Motor neuron (in vitro differentiated cells): Measurements from ENCODE around the gene GRID1. TPM values are rescaled to one million over a fixed set of nuclear protein-coding genes. Genes with fewer than 3 reads are reported as not detected.

Experiments used
- ATAC-seq, 8 experiments: fragments of 200-7000 bp; cut with Tn5 transposase; replicated peaks in 6 of 8; 2 replicates each; pipeline ENCODE4 v1.8.0; 2021; ENCODE audit warnings: mild to moderate bottlenecking in 8 of 8, moderate library complexity in 8 of 8
- H3K27ac ChIP-seq, 2 donors: fragments of 250-450 bp; sonication (Bioruptor Pico); 2 replicates each; pipeline ENCODE4 v1.9.0; 2021; ENCODE audit warnings: antibody characterized with exemption in 2 of 2, mild to moderate bottlenecking in 2 of 2, moderate library complexity in 1 of 2
- H3K4me1 ChIP-seq, 2 donors: fragments of 250-450 bp; sonication (Bioruptor Pico); replicated peaks in 1 of 2; 2 replicates each; pipeline ENCODE4 v1.6.1; 2021; ENCODE audit warnings: antibody characterized with exemption in 2 of 2, mild to moderate bottlenecking in 2 of 2, moderate library complexity in 1 of 2
- H3K4me3 ChIP-seq, 5 donors: fragments of 250-450 bp; sonication (Bioruptor Pico); 2 replicates each; pipeline ENCODE4 v1.9.0; 2021; ENCODE audit warnings: antibody characterized with exemption in 5 of 5, mild to moderate bottlenecking in 5 of 5, moderate library complexity in 4 of 5
- WGBS, 10 experiments: fragments of 450-650 bp; shearing (Covaris generic); methylation state at CpG; one replicate each; pipeline ENCODE4 v1.0.0; 2022; 5-methylcytosine and 5-hydroxymethylcytosine counted together
- in situ Hi-C, 9 experiments: fragments of 400-800 bp; cut with MboI; loops; one replicate each; pipeline ENCODE4 v1.15.0; 2021; ENCODE audit warnings: low sequenced_read_pairs in 9 of 9, low pct_unique_long_range_greater_than_20kb in 2 of 9; ENCODE audit not compliant: unreplicated experiment in 9 of 9
- total RNA-seq, 8 experiments: library from RNA; unstranded; fragments of 300-600 nt; gene quantifications; 2 replicates each; pipeline versions ENCODE4 v1.2.3 to v1.2.4, GENCODE V29; 2022

Gene GRID1
- total RNA-seq, 8 experiments from 2014 or later: 0.15 to 10.0 (median 6.0) TPM

DNA sequence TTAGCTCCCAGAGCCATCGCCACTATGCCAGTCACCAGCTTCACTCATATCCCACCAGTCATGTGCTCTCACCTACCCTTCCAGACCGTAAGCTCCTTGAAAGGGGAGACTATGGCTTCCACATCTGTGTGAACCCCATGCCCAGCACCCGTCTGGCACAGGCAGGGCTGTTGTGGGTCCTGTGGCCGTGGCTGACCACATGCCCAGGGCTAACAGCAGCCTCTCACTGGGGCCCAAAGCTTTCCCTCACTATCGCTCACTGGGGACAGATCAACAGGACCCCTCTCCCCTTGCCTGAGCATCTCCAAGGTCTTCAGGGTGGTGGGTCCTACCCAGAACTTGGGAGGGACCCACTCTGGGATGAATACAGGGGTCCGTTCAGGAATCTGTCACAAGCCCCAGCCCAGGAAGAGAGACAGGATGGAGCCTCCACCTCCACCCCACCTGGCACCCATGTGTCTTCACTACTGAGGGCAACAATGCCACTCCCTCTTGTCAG lies 303.9 kb downstream of the GRID1 start:
- 33 to 100% (median 96%) methylated on average over 1 to 2 of the region's 6 CpGs; no CpG with 5 or more reads in 6 of the 10 experiments for WGBS, 10 experiments

DNA sequence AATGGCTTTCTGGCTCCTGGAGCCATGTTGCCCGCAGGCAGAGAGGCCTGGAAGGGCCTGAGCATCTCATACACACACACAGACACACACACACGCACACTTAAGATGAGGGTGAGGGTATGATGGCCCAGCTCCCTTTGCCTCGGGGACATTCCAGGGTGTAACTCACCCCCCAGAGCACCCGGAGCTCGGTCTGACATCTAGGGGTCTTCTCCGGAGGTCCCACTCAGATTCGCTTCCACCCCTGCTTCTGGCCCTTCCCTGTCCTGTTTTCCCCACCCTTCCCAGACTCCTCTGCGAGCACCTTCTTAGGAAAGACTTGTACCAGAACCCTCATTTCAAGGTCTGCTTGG lies 304.4 kb downstream of the GRID1 start:
- Histone ChIP-seq H3K4me1 (no peaks in the 10 kb centered on the region), H3K27ac (no peak overlapping the region), H3K4me3 (no peak overlapping the region)
- 38 to 76% methylated on average over 4 to 6 of the region's 8 CpGs; no CpG with 5 or more reads in 8 of the 10 experiments for WGBS, 10 experiments
- in situ Hi-C loops: no loop called here
- ATAC-seq: no peak

More for the DNA sequence above, 303.9 kb downstream of the GRID1 start:
- H3K4me1 ChIP-seq: no peaks in the 10 kb centered on the region
- in situ Hi-C loops: no loop called here
- H3K27ac ChIP-seq: no peak overlapping the region
- no peak overlapping the region for H3K4me3 ChIP-seq
- ATAC-seq: no peak

DNA sequence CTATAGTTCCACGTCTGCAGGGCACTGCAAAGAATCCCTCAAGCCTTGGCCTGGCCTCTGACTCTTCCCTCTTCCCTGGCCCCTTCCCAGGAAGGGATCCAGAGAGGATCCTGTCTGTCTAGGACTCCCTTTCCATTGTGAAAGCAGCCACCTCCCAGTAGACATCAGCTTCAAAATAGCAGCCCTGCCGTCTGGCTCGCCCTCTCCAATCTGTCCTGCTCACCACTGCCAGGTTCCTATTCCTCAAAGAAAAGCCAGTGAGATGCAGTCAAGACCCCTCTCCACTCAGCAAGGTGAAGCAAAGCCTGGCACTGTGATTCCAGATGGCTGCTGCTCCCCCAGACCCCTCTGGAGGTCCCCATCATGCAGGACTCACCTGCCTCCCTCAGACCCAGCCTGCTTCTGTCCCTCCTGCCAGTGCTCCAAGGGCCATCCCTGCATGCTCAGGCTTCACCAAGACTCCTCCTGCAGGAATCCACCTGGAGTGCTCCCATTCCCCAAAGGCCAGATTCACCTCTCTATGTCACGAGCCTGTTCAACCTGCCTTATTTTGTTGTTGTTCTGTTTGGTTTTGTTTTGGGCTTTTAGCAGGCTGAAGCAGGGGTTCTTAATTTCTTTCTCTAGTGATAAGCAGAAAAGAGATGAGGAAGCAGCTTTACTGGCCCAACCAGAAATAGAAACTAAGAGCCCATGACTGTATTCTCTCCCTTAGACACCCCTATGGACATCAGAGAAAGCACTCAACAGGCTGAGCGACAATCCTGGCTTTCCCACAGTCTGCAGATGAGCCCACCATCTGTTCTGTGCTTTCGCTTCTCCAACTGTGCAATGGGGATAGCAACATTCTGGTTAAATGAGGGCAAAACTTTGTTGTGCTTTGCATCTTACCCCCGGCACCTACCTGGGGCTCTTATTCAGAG lies 305.1 kb downstream of the GRID1 start:
- no peak overlapping the region for H3K27ac ChIP-seq

DNA sequence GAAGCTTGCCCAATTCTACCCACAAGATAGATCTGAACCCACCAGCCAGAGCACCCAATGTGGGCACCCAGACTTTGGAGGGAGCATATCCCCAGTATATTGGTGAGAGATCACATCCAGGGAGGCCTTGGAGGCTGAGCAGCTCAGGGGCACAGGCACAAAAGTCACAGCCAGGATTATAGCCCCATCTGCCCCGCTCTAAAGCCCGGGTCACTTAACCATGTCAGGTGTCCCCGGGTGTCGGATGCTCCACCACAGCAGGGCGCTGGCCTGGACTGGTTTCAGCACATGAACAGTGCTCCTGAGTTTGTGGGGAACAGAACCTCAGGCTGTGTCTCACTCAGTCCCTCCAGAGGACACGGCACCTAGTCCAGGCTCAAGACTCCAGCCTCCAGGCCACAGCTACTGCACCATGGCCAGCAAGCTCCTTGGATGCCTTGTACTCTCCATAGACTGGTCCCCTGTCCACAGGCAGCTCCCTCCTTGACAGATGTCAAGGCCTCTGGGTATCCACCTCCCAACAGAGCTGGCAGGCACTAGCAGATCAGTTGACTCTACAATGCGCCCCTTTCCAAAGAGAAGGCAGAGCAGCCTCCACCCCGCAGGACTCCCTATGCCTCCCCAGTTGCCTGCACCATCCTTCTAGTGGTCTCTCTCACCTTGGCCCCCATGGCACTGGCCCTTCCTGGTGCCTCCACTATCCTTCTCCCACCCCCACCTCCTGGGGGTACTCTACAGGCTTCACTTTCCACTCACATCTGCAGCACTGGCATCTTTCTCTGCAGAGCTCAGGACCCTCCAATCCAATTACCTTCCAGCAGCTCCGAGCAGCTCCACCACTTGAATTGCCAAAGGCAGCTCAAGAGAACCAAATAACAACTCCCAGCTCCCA lies 306.0 kb downstream of the GRID1 start:
- 25 to 100% (median 86%) methylated on average over 1 to 6 of the region's 9 CpGs; no CpG with 5 or more reads in 4 of the 10 experiments for WGBS, 10 experiments
- Histone ChIP-seq H3K4me3 (no peak overlapping the region), H3K4me1 (no peaks in the 10 kb centered on the region), H3K27ac (no peak overlapping the region)
- in situ Hi-C loops: no loop called here
- peak in 1 of 8 experiments; percentile 24 for ATAC-seq

More for the DNA sequence above, 305.1 kb downstream of the GRID1 start:
- in situ Hi-C loops: no loop called here
- 79 to 100% (median 90%) methylated on average over 1 to 6 of the region's 7 CpGs; no CpG with 5 or more reads in 4 of the 10 experiments for WGBS, 10 experiments
- Histone ChIP-seq H3K4me3 (no peak overlapping the region), H3K4me1 (no peaks in the 10 kb centered on the region)
- ATAC-seq: no peak

DNA sequence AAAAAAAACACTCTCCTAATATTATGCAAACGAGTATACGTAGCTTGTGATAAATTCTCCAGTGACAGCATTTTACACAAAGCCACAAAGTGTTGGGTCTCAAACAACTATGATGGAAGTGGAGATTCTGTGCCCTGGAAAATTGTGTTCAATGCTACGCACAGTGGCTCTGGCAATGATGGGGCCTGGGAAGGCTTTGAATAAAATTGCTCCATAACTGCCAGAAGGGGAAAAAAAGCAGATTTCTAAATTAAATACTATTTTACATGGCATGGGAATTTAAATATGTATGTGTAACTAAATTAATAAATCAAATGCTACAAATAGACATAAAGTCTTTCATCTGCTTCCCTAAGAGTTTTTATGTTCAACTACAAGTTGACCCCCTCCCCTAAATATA lies 306.7 kb downstream of the GRID1 start:
- Histone ChIP-seq H3K4me3 (no peak overlapping the region), H3K27ac (no peak overlapping the region), H3K4me1 (no peaks in the 10 kb centered on the region)
- 36 to 97% (median 80%) methylated on average over 2 to 3 of the region's 3 CpGs; no CpG with 5 or more reads in 1 of the 10 experiments for WGBS, 10 experiments
- peak in 1 of 8 experiments; percentile 71 for ATAC-seq
- in situ Hi-C loops: no loop called here

DNA sequence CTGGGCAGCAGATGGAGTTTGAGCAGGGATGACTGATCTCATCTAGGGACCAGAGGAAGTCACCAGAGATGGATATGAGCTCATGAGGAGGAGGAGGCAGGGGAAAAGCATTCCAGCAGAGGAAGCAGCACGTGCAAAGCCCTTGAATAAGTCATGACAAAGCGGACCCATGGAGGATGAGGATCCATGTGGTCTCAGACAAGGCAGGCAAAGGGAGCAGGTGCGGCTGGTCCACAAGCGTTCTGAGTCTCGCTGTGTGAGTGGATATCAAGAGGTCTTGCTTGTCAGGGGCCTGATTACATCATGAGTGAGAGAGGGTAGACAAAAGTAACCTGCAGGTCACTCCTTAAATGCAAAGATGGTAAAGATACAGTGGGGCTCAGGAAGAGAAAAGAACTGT lies 307.6 kb downstream of the GRID1 start:
- in situ Hi-C loops: no loop called here
- 60 to 100% (median 80%) methylated on average over 1 to 5 of the region's 5 CpGs; no CpG with 5 or more reads in 3 of the 10 experiments for WGBS, 10 experiments
- Histone ChIP-seq H3K4me3 (no peak overlapping the region), H3K27ac (no peak overlapping the region), H3K4me1 (no peaks in the 10 kb centered on the region)
- ATAC-seq: no peak

DNA sequence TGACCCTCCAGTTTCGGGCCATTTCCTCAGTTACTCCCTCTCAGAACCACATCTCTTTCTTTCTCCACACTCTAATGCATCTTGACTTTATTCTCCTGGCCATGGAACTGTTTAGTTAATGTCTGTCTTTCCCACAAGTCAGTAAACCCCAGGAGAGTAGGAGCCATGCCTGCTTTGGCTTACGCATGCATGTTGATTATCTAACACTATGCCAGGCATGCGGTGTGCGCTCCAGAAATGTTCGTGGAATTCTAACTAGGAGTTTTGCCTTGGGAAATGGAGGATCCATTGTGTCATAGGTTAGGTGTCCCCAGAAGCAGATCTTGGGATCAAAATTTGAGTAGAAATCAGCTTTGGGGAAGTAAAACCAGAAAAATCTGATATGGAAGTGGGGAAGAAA lies 308.9 kb downstream of the GRID1 start:
- in situ Hi-C loops: no loop called here
- H3K4me1 ChIP-seq: no peaks in the 10 kb centered on the region
- no peak overlapping the region for H3K27ac ChIP-seq
- ATAC-seq: no peak
- no peak overlapping the region for H3K4me3 ChIP-seq
- WGBS, 10 experiments: 20 to 100% (median 88%) methylated on average over 1 to 4 of the region's 5 CpGs; no CpG with 5 or more reads in 3 of the 10 experiments

DNA sequence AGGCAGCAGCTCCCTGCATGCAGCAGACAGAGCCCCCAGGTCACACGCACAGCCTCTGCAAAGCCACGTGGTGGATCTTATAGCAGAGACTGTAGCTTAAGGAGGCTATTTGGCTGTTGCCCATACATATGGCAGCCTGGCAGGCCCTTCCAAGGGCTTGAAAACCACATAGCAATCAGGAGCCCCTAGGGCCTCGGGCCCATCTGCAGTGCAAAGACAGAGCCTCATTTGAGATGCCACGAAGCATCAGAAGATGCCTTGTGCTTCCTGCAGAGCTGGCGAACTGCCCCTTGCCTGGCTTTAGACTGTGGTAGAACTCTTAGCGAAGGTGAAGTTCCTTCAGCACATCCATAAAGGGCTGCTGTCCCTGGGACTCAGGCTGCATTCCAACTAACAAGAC lies 309.9 kb downstream of the GRID1 start:
- peak in 1 of 8 experiments; percentile 30 for ATAC-seq
- Histone ChIP-seq H3K27ac (no peak overlapping the region), H3K4me3 (no peak overlapping the region), H3K4me1 (no peaks in the 10 kb centered on the region)
- in situ Hi-C loops: no loop called here
- 20 to 100% (median 48%) methylated on average over 1 to 4 of the region's 6 CpGs; no CpG with 5 or more reads in 6 of the 10 experiments for WGBS, 10 experiments

DNA sequence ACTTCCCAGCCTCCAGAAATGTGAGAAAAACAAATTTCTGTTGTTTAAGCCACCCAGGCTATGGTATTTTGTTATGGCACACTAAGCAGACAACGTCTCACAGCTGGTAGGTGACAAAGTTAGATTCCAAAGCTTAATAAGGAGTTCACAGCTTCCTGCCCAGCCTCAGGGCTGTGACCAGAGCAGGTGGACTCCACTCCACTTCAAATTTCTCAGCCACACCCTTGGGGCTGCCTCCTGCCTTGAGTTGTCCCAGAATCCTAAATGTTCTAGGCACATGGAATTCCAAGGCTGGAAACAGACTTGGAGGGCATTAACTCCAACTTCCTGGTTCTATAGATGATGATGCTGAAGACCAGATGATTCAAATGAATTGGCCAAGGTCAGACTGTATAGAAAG lies 310.7 kb downstream of the GRID1 start:
- Histone ChIP-seq H3K4me1 (no peaks in the 10 kb centered on the region), H3K4me3 (no peak overlapping the region), H3K27ac (no peak overlapping the region)
- 90 to 100% methylated on average over 1 of the region's 1 CpG; no CpG with 5 or more reads in 8 of the 10 experiments for WGBS, 10 experiments
- no peak for ATAC-seq
- in situ Hi-C loops: no loop called here

DNA sequence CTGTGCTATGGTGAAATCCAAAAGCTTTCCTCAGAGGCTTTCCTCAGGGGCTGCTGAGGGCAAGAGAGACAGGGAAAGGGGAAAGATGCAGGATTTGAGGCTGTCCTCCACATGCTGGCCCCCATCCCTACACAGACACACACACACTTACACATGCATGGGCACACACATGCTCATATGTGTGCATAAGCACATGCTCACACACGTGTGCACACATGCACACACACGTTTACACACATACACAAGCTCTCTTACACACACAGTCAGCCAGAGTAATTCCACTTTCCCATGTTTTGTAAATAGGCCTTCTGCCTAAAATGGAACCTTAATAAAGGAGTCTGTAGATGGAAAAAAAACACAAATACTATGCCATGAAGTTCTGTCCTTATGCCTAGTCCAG lies 312.9 kb downstream of the GRID1 start:
- in situ Hi-C loops: no loop called here
- no peak for ATAC-seq
- no peak overlapping the region for H3K4me3 ChIP-seq
- H3K4me1 ChIP-seq: no peaks in the 10 kb centered on the region
- H3K27ac ChIP-seq: no peak overlapping the region
- 8 to 100% (median 60%) methylated on average over 1 to 2 of the region's 2 CpGs; no CpG with 5 or more reads in 5 of the 10 experiments for WGBS, 10 experiments

DNA sequence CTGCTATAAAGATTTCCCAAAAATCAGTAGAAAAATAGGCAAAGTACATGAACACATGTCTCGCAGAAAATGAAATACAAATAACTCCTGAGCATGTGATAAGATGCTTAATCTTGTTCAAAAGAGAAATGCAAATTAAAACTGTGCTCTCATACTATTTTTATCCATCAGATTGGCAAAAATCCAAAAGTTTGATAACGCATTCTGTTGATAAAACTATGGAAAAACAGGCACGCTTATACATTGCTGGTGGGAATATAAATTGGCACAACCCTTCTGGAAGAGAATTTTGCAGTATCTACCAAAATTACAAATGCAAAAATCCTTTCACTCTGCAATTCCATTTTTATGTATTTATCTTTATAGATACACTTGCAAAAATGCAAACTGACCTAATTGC lies 315.0 kb downstream of the GRID1 start:
- Histone ChIP-seq H3K4me3 (no peak overlapping the region), H3K4me1 (no peaks in the 10 kb centered on the region), H3K27ac (no peak overlapping the region)
- in situ Hi-C loops: no loop called here
- ATAC-seq: no peak
- WGBS, 10 experiments: 6 to 100% (median 92%) methylated on average over 1 to 3 of the region's 3 CpGs; no CpG with 5 or more reads in 1 of the 10 experiments

DNA sequence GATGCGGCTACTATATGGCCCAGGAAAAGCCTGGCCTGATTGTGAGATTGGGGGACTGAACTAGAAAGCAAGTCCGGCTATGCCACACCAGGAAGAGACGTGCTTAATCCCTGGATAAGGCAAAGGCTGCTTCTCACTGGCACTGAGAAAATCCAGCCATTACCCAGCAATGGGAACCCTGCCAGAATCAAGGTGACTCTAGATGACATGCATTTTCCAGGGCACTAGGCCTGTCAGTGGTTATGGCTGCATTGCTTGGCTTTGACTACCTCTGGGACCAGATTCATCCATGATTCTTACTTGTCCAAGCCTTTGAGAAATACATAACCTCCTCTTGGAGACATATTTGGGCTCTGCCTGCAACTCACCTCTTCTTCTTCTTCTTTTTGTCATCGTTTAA lies 317.2 kb downstream of the GRID1 start:
- Histone ChIP-seq H3K27ac (no peak overlapping the region), H3K4me3 (no peak overlapping the region), H3K4me1 (no peaks in the 10 kb centered on the region)
- ATAC-seq: no peak
- in situ Hi-C loops: no loop called here
- 10 to 100% (median 80%) methylated on average over 1 to 3 of the region's 4 CpGs; no CpG with 5 or more reads in 3 of the 10 experiments for WGBS, 10 experiments

DNA sequence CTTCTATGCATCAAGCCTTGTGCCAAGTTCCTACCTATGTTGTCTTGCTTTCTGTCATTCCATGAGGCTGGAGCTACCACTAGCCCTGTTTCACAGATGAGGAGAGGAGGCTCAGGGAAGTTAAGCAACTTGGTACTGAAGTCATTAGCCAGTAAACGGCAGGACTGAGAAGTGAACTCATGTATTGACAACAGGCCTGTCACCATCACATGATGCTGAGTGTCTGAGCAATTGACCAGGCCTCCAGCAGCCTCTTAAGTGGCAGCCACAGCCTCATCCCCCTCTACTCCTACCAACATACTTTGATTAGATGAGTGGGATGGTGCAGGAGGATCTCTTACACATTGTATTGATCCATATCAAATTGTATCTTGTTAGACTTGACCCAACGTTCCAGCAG lies 317.6 kb downstream of the GRID1 start:
- ATAC-seq: no peak
- H3K27ac ChIP-seq: no peak overlapping the region
- in situ Hi-C loops: no loop called here
- no peak overlapping the region for H3K4me3 ChIP-seq
- 17 to 100% (median 92%) methylated on average over 1 to 2 of the region's 2 CpGs; no CpG with 5 or more reads in 5 of the 10 experiments for WGBS, 10 experiments
- H3K4me1 ChIP-seq: no peaks in the 10 kb centered on the region
